ENCODE results near the gene H2AZ1.

The H2AZ1 gene

DNA sequence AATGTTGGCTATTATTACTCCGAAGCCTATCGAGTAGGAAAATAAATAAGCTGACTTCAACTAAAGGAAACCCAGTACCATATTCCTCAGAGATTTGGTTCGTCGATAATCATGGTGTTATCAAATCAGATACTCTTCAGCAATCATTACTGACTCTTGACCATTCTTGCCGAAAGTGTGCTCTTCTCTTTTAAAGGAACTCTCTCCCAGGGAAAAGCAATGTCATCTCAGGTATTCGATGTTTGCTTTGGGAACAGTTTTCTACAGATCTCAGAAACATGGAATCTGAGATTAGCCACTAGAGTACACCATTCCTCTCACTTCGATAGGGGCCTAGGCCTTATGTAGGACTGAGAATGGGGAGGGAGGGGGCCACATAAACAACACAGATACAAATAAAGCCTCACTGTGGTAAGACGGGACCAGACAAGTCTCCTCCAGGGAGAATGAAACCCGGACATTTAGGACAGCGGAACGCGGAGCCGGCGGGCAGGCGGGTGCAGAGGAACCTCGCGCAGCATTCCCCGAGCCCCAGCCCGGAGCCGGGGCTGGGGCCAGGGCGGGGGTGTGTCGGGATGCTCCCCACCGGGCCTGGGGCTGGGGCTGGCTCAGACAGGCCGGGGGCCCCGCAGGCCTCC lies 4.2 kb downstream of the H2AZ1 start:
- DNase-seq (ENCODE audit: low read depth) = peak; percentile 11

DNA sequence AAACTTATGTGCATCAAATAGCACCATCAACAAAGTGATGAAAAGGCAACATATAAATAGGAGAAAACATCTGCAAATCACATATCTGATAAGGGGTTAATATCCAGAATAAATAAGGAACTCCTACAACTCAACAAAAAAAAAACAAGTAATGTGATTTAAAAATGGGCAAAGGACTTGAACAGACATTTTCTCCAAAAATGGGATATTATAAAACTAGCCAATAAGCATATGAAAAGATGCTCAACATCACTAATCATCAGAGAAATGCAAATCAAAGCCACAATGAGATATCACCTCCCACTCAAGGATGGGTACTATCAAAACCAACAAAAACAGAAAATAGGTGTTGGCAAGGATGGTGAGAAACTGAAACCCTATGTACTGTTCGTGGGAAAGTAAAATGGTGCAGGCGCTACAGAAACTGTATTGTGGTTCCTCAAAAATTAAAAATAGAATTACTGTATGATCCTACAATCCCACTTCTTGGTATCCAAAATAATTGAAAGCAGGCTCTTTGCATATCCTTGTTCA lies 6.1 kb downstream of the H2AZ1 start:
- DNase-seq (ENCODE audit: low read depth) = no peak

DNA sequence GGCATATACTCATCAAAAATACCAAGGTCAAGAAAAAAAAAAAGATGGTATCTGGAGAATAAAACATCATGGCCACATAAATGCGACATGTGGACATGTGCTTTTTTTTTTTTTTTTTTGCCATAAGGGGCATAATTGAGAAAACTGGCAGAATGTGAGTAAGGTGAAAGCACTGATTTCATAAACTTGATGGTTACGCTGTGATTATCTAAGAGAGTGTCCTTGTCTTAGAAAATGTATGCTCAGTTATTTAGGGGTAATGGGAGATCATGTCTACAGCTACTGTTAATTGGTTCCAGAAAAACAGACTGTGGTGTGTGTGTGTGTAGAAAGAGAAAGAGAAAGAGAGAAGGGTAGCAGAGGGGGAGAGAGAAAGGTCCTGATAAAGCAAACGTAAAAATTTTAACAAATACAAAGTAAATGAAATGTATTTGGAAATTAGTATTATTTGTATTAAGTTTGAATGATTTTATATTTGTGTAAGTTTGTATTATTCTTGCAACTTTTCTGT lies 11.8 kb downstream of the H2AZ1 start:
- no peak for DNase-seq (ENCODE audit: low read depth)

DNA sequence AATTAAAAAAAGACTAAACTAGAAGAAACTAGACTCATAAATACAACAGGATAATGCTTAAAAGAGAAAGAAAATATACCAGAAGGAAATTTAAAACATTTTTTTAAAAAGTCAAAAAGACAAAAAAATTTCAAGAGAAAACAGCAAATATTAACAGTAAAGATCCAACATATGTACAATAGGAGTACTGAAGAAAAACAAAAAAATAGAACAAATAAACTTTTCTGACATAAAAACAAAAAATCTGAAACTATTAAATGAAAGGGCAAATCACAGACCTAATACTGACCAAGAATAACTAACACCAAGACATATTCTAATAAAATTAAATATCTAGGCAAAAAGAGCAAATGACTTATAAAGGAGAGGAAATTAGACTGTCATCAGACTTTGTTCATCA lies 15.2 kb downstream of the H2AZ1 start:
- DNase-seq (ENCODE audit: low read depth) = no peak

DNA sequence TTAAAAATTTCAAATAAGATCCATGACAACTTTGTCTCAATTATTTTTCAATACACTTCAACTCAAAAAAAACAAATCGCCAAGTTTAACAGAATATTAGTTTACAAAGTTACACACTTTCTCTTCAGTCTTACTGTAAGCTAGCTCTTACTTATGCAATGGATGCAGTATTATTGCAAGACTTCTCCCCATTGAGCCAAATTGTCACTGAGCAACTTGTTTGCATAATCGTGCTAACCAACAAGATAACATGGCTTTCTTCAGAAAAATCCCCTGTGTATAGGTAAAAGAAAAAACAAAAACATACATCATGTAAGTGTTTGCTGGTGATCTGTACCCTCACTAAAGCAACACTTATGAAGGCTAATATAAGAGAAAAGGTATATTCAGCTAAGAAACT lies 22.5 kb downstream of the H2AZ1 start:
- no peak for DNase-seq (ENCODE audit: low read depth)

DNA sequence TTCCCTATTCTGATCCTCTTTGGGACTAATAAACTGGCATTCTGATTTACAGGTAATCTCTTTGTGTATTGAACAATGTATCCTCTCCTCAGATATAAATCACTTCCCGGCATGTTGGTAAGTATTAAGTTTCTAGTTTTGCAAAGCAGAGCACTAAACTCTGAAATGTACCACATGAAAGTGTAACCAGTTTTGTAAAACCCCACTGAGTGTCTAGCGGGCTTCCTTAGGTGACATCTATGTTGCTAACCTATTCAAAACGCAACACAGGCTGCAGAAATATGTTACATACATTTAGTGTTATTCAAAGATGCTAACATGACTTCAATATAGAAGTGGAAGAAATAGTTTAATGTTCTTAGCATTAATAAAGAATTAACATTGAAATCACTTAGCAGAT lies 28.9 kb downstream of the H2AZ1 start:
- DNase-seq (ENCODE audit: low read depth) = no peak

DNA sequence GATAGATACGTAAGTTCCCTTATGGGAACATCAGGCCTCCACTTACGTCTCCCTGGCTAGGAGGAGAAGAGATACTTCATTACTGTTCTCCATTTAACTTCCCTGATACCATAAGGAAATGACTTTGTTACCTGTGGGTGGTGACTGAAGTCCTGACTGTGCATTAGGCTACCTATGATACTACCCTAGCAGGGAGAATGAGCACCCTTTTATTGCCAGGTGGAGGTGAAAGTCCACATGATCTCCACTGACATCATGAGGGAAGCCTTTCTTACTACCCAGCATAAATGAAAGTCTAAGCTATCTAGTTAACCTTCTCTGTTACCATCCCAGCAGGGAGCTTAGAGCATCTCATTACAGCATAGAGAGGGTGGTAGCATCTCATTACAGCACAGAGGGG lies 31.4 kb downstream of the H2AZ1 start:
- no peak for DNase-seq (ENCODE audit: low read depth)

DNA sequence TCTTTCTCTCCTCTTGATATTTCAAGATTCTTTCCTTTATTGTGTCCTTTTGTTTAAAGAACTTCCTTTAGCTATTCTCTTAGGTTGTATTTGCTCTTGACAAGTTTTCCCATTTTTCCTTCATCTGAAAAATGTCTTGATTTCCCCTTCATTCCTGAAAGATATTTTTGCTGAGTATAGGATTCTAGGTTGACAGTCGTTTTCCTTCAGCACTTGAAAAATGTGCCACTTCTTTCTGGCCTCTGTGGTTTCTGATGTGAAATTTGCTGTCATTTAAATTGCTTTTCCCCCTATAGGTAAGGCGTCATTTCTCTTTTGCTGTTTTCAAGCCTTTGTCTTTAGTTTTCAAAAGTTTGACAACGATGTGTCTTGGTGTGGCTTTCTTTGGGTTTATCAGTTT lies 32.5 kb downstream of the H2AZ1 start:
- DNase-seq (ENCODE audit: low read depth) = no peak

DNA sequence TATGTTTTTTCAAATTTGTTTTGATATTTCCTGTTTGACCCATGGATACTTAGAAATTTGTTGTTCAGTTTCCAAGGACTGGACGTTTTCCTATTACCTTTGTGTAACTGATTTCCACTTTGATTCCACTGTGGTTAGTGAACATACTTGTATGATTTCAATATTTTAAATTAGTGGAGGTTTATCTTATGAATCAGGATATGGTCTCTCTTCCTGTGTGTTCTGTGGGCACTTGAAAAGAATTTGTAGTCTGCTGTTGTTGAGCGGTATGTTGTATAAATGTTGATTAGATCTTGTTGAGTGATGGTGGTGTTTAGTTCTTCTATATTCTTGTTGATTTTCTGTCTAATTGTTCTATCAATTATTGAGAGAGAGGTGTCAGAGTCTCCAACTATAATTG lies 34.6 kb downstream of the H2AZ1 start:
- no peak for DNase-seq (ENCODE audit: low read depth)
